Sigmoid colon (tissue), 4 donors: ENCODE data around the gene DNAH17.

Experiments
- POLR2A ChIP-seq, 2 donors: fragments of 450-650 bp; IDR thresholded peaks; one replicate each; pipeline ENCODE4 v1.6.1; 2016; ENCODE audit warnings: antibody characterized with exemption in 2 of 2, mild to moderate bottlenecking in 2 of 2, moderate library complexity in 2 of 2
- POLR2AphosphoS5 ChIP-seq, 4 donors: sonication (generic); formaldehyde crosslinking; IDR thresholded peaks; one replicate each; pipeline ENCODE4 v1.6.1; 2017; ENCODE audit warnings: antibody characterized with exemption in 4 of 4
- TF ChIP-seq, protein P1 (sequence below), 4 experiments: fragments of 450-650 bp in 3 of 4; fragments of 200-600 bp in 1 of 4; IDR thresholded peaks; one replicate each; pipeline ENCODE4 v1.5.1; 2016 to 2019; ENCODE audit warnings: antibody characterized with exemption in 4 of 4, mild to moderate bottlenecking in 3 of 4, moderate library complexity in 2 of 4

DNA sequence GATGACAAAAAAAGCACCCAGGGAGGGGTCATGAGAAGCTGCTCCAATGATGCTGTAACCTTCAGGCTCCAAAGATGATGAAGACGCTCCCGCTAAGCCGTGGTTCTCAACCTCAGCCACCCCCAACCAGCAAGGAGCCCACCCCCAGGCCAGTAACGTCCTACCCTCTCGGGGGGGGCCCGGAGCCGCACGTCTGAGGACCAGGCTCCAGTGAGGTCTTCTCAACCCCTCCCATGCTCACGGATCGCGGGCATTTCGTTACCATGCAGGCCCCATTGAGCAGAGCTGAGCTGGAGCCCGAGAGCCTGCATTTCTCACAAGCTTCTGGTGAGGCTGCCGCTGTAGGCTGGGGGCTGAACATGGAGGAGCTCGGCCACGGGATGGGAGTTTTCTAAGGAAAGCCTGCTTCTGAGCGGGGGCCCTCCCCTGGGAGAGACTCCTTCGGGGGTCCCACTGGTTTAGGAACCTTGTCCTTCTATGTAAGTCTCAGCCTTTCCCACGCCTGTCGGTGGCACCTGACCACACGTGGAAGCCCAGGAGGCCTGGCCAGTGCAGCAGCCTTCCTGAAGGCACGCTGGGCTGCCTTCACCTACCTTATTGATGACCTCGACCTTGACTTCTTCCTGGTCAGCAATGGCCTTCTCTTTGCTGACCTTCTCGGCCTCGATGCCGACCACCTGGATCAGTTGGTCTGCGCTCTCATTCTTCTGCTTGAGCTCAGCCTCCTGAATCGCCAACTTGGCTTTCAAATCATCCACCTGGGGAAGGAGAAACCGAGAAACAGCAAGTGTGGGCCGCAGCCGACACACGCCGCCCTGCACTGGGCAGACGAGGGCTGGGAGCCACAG is 116.0 kb downstream of the DNAH17 start:
- TF ChIP-seq, protein P1, sequence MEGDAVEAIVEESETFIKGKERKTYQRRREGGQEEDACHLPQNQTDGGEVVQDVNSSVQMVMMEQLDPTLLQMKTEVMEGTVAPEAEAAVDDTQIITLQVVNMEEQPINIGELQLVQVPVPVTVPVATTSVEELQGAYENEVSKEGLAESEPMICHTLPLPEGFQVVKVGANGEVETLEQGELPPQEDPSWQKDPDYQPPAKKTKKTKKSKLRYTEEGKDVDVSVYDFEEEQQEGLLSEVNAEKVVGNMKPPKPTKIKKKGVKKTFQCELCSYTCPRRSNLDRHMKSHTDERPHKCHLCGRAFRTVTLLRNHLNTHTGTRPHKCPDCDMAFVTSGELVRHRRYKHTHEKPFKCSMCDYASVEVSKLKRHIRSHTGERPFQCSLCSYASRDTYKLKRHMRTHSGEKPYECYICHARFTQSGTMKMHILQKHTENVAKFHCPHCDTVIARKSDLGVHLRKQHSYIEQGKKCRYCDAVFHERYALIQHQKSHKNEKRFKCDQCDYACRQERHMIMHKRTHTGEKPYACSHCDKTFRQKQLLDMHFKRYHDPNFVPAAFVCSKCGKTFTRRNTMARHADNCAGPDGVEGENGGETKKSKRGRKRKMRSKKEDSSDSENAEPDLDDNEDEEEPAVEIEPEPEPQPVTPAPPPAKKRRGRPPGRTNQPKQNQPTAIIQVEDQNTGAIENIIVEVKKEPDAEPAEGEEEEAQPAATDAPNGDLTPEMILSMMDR (IDR thresholded peaks at IDR 0.05) = no peak
- TF ChIP-seq POLR2A (IDR thresholded peaks at IDR 0.05) (no peak), POLR2AphosphoS5 (IDR thresholded peaks at IDR 0.05) (no peak)
